Activated CD8-positive, alpha-beta T cell treated with anti-CD3 and anti-CD28 coated beads, Interleukin-2, amount 10 ng/mL, durations not matched to agents 7 days and 5 days (primary cell): ENCODE measurements around the gene UBFD1. TPM values are rescaled to one million over a fixed set of nuclear protein-coding genes. Genes with fewer than 3 reads are reported as not detected.

ENCODE experiments used
- ATAC-seq: fragments of 150-1000 bp; cut with Tn5 transposase; one replicate; pipeline ENCODE4 v1.10.0; 2021; ENCODE audit warnings: moderate library complexity
- CTCF ChIA-PET: fragments of 350-600 bp; sonication (Branson Sonifier 250); formaldehyde crosslinking; loops from one replicate; lab custom pipeline; 2021; ENCODE audit warnings: antibody characterized with exemption; lab: Charles Lee
- POLR2A ChIA-PET: fragments of 350-600 bp; sonication (Branson Sonifier 250); formaldehyde crosslinking; loops from one replicate; lab custom pipeline; 2021; ENCODE audit warnings: antibody characterized with exemption; lab: Charles Lee
- DNase-seq: peaks from one replicate; pipeline ENCODE4 v3.0.0-alpha.2; 2020
- H3K27ac Mint-ChIP-seq: one replicate; pipeline ENCODE4 v1.8.0; 2021; ENCODE audit warnings: mild to moderate bottlenecking, mixed read lengths
- H3K27me3 Mint-ChIP-seq: one replicate; pipeline ENCODE4 v1.8.0; 2021; ENCODE audit warnings: low read depth, mixed read lengths
- H3K36me3 Mint-ChIP-seq: one replicate; pipeline ENCODE4 v1.8.0; 2021; ENCODE audit warnings: low read depth, mixed read lengths
- H3K4me1 Mint-ChIP-seq: one replicate; pipeline ENCODE4 v1.8.0; 2021; ENCODE audit warnings: low read depth, mixed read lengths
- H3K4me3 Mint-ChIP-seq: one replicate; pipeline ENCODE4 v1.8.0; 2021; ENCODE audit warnings: mild to moderate bottlenecking, mixed read lengths
- H3K9me3 Mint-ChIP-seq: one replicate; pipeline ENCODE4 v1.8.0; 2022; ENCODE audit warnings: mixed read lengths; ENCODE audit not compliant: insufficient read depth
- total RNA-seq, 2 experiments: library from RNA; stranded (reverse); gene quantifications; one replicate each; pipeline ENCODE4 v1.2.3, GENCODE V29; 2021

Gene UBFD1
- total RNA-seq, 2 experiments from 2014 or later: 40.2 to 46.3 TPM

GRCh38 chr16:23515881-23516280 is 41.6 kb upstream of the UBFD1 start:
- Mint-ChIP-seq H3K4me1 (peaks cover 73% of the 10 kb centered on the region), H3K4me3 (no peak overlapping the region), H3K9me3 (no peaks in the 10 kb centered on the region), H3K27me3 (no peaks in the 10 kb centered on the region), H3K27ac (peak overlapping the region; percentile 80), H3K36me3 (peaks cover 35% of the 10 kb centered on the region)
- ChIA-PET POLR2A (interaction anchor here (0.6 to 1.7 kb wide), 2 partner anchors 12 to 62 kb away, joined by 3 to 5 read pairs; no protein-coding TSS in a partner anchor), CTCF (interaction anchor here (0.7 to 1.5 kb wide), 3 partner anchors 14 to 80 kb away, joined by 3 to 4 read pairs (median 3); no protein-coding TSS in a partner anchor)
- no peak for DNase-seq
- no peak for ATAC-seq

DNA sequence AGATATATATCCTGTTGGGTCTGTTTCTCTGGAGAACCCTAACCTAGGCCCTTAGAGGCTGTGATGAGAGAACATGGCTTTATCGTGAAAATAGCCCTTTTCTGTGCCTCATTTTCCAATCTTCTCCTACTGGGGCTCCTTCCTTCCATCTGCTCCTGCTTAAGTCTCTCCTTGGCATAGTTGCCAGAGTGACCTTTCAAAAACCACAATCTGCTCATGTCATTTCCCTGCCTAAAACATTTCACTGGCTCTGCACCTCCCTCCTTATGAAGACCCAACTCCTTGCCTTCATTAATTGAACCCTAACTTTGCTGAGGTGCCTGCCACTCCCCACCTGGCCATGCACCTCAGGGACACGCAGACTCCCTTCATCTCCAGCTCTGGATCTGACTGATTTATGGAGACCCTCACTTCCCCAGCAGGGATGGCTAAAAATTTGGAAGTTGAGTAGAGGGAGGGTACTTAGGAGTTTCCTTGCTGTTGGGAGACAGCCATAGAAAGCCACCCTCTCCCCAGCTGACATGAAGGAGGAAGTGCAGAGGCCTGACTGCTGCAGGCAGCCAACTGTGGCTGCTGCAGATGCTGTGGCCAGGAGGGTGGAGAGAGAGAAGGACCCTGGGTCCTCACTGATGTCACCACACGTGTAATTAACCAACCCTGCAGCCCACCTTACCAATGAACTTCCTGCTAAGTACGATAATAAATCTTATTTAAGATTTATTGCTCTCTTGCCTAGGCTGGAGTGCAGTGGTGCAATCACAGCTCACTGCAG is 41.0 kb upstream of the UBFD1 start:
- POLR2A ChIA-PET: interaction anchor here (0.5 to 1.7 kb wide), 3 partner anchors 12 to 1918 kb away, joined by 3 to 5 read pairs (median 4); no protein-coding TSS in a partner anchor
- no peaks in the 10 kb centered on the region for H3K27me3 Mint-ChIP-seq

GRCh38 chr16:23518435-23518891 is 39.1 kb upstream of the UBFD1 start:
- peaks cover 58% of the 10 kb centered on the region for H3K4me1 Mint-ChIP-seq
- H3K4me3 Mint-ChIP-seq: no peak overlapping the region
- ATAC-seq (no peak), DNase-seq (no peak)
- H3K27ac Mint-ChIP-seq: peak overlapping the region; percentile 63
- no peaks in the 10 kb centered on the region for H3K9me3 Mint-ChIP-seq
- no peaks in the 10 kb centered on the region for H3K27me3 Mint-ChIP-seq
- ChIA-PET CTCF (interaction anchor here (1.0 to 1.5 kb wide), 6 partner anchors 8 to 84 kb away, joined by 3 to 4 read pairs (median 4); partner anchors contain the start of gene GGA2), POLR2A (no interaction called here)
- H3K36me3 Mint-ChIP-seq: peaks cover 52% of the 10 kb centered on the region

More for the DNA sequence above, 41.0 kb upstream of the UBFD1 start:
- peaks cover 70% of the 10 kb centered on the region for H3K4me1 Mint-ChIP-seq
- CTCF ChIA-PET: interaction anchor here (1.1 kb wide), 1 partner anchor 43 kb away, joined by 4 read pairs; no protein-coding TSS in a partner anchor
- ATAC-seq: no peak
- peak; percentile 44 for DNase-seq
- peaks cover 40% of the 10 kb centered on the region for H3K36me3 Mint-ChIP-seq
- peak overlapping the region; percentile 33 for H3K27ac Mint-ChIP-seq
- no peaks in the 10 kb centered on the region for H3K9me3 Mint-ChIP-seq
- H3K4me3 Mint-ChIP-seq: no peak overlapping the region

DNA sequence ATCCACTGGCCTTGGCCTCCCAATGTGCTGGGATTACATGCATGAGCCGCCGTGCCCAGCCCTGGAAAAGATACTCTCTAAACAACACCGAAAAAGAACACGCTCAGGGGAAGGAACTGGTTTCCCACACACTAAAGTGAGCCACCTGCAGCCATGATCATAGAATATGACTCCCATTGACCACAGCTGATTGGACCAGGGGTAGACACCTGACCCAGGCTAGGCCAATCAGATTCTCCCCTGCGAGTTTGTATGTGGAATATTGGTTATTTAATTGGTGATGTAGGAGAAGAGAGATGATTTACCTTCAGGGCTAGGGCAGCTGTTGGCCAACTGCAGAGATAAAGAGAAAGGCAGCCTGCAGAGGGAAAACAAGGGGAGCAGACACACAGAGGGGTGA is 38.2 kb upstream of the UBFD1 start:
- ATAC-seq: no peak
- ChIA-PET CTCF (interaction anchor here (1.0 to 1.4 kb wide), 3 partner anchors 21 to 83 kb away, joined by 3 to 4 read pairs (median 4); no protein-coding TSS in a partner anchor), POLR2A (no interaction called here)
- H3K4me3 Mint-ChIP-seq: no peak overlapping the region
- H3K4me1 Mint-ChIP-seq: peaks cover 51% of the 10 kb centered on the region
- peak overlapping the region; percentile 13 for H3K27ac Mint-ChIP-seq
- peaks cover 57% of the 10 kb centered on the region for H3K36me3 Mint-ChIP-seq
- H3K9me3 Mint-ChIP-seq: no peaks in the 10 kb centered on the region
- no peak for DNase-seq
- no peaks in the 10 kb centered on the region for H3K27me3 Mint-ChIP-seq

GRCh38 chr16:23520500-23520899 is 37.0 kb upstream of the UBFD1 start:
- H3K36me3 Mint-ChIP-seq: peaks cover 60% of the 10 kb centered on the region

GRCh38 chr16:23521037-23521743 is 36.3 kb upstream of the UBFD1 start:
- no peak overlapping the region for H3K27ac Mint-ChIP-seq
- POLR2A ChIA-PET: interaction anchor here (1.1 kb wide), 1 partner anchor 15 kb away, joined by 3 read pairs; no protein-coding TSS in a partner anchor
- ATAC-seq: no peak

More at GRCh38 chr16:23520500-23520899, 37.0 kb upstream of the UBFD1 start:
- no peaks in the 10 kb centered on the region for H3K27me3 Mint-ChIP-seq
- POLR2A ChIA-PET: interaction anchor here (1.1 kb wide), 1 partner anchor 14 kb away, joined by 3 read pairs; no protein-coding TSS in a partner anchor
- H3K27ac Mint-ChIP-seq: no peak overlapping the region
- DNase-seq (no peak), ATAC-seq (no peak)
- H3K4me1 Mint-ChIP-seq: peaks cover 40% of the 10 kb centered on the region
- no peak overlapping the region for H3K4me3 Mint-ChIP-seq
- CTCF ChIA-PET: interaction anchor here (0.6 to 1.4 kb wide), 4 partner anchors 36 to 118 kb away, joined by 3 to 5 read pairs (median 4); no protein-coding TSS in a partner anchor
- no peaks in the 10 kb centered on the region for H3K9me3 Mint-ChIP-seq

GRCh38 chr16:23521965-23522364 is 35.6 kb upstream of the UBFD1 start:
- Mint-ChIP-seq H3K9me3 (no peaks in the 10 kb centered on the region), H3K4me1 (peaks cover 25% of the 10 kb centered on the region), H3K36me3 (peaks cover 58% of the 10 kb centered on the region), H3K27ac (no peak overlapping the region), H3K4me3 (no peak overlapping the region), H3K27me3 (no peaks in the 10 kb centered on the region)
- no peak for ATAC-seq
- ChIA-PET POLR2A (interaction anchor here (0.7 kb wide), 1 partner anchor 12 kb away, joined by 3 read pairs; the partner anchor contains the start of gene GGA2), CTCF (interaction anchor here (1.4 kb wide), 2 partner anchors 34 to 75 kb away, joined by 3 to 5 read pairs; no protein-coding TSS in a partner anchor)
- no peak for DNase-seq

More at GRCh38 chr16:23521037-23521743, 36.3 kb upstream of the UBFD1 start:
- Mint-ChIP-seq H3K4me3 (no peak overlapping the region), H3K27me3 (no peaks in the 10 kb centered on the region), H3K9me3 (no peaks in the 10 kb centered on the region), H3K36me3 (peaks cover 60% of the 10 kb centered on the region), H3K4me1 (peaks cover 33% of the 10 kb centered on the region)
- no peak for DNase-seq
- CTCF ChIA-PET: interaction anchor here (1.0 to 1.4 kb wide), 3 partner anchors 35 to 87 kb away, joined by 3 to 5 read pairs (median 5); no protein-coding TSS in a partner anchor

DNA sequence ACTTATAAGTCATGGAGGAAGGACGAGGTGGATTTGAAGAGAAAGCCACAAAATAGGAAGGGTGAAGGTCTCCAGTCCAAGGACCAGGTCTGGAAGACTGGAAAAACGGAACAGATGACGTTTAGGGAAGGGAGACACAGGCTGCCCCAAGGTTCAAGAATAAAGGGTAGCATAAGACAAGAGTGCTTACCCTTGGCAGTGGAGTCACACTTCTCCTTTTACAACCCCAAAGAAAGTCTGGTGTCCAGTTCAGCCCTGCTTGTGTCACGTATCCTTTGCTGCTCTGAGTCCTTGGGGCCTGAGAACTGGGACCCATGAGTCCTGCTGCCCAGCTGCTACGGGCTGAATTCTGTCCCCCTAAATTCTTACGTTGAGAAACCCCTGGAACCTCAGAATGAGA is 34.2 kb upstream of the UBFD1 start:
- no peak for DNase-seq
- no peak overlapping the region for H3K27ac Mint-ChIP-seq
- ATAC-seq: no peak
- H3K9me3 Mint-ChIP-seq: no peaks in the 10 kb centered on the region
- peaks cover 16% of the 10 kb centered on the region for H3K4me1 Mint-ChIP-seq
- no peaks in the 10 kb centered on the region for H3K27me3 Mint-ChIP-seq
- ChIA-PET POLR2A (no interaction called here), CTCF (no interaction called here)
- H3K4me3 Mint-ChIP-seq: no peak overlapping the region
- H3K36me3 Mint-ChIP-seq: peaks cover 58% of the 10 kb centered on the region

GRCh38 chr16:23523876-23524385 is 33.6 kb upstream of the UBFD1 start:
- ChIA-PET CTCF (no interaction called here), POLR2A (no interaction called here)
- peaks cover 12% of the 10 kb centered on the region for H3K4me1 Mint-ChIP-seq
- no peaks in the 10 kb centered on the region for H3K27me3 Mint-ChIP-seq
- H3K36me3 Mint-ChIP-seq: peaks cover 54% of the 10 kb centered on the region
- H3K9me3 Mint-ChIP-seq: no peaks in the 10 kb centered on the region
- ATAC-seq (no peak), DNase-seq (no peak)
- H3K27ac Mint-ChIP-seq: no peak overlapping the region
- H3K4me3 Mint-ChIP-seq: no peak overlapping the region

GRCh38 chr16:23524886-23525285 is 32.6 kb upstream of the UBFD1 start:
- H3K27ac Mint-ChIP-seq: no peak overlapping the region
- peaks cover 45% of the 10 kb centered on the region for H3K36me3 Mint-ChIP-seq
- peaks cover 4% of the 10 kb centered on the region for H3K4me1 Mint-ChIP-seq
- H3K27me3 Mint-ChIP-seq: no peaks in the 10 kb centered on the region
- ATAC-seq (no peak), DNase-seq (no peak)
- ChIA-PET POLR2A (no interaction called here), CTCF (no interaction called here)
- no peaks in the 10 kb centered on the region for H3K9me3 Mint-ChIP-seq
- H3K4me3 Mint-ChIP-seq: no peak overlapping the region
